Bone marrow (tissue), 2 donors: ENCODE results near the gene ADGRL3.
A peak's percentile ranks its signal among the peaks of the same experiment; 100 is the strongest.
"Not testable (repeated sequence)": the region's sequence is repeated elsewhere in the genome, so short reads cannot be mapped to it uniquely, and the experiment has no call there.

Source experiments
- DNase-seq, 2 donors: peaks; one replicate each; lab custom pipeline; 2025; lab: John Stamatoyannopoulos, UW

The ADGRL3 gene

GRCh38 chr4:61817071-61817470 lies 616.9 kb downstream of the ADGRL3 start:
- no peak for DNase-seq

- DNase-seq = no peak
Observed at GRCh38 chr4:61820136-61820535, 620.0 kb downstream of the ADGRL3 start.

GRCh38 chr4:61824454-61824853 lies 624.3 kb downstream of the ADGRL3 start:
- DNase-seq = no peak

- DNase-seq = no peak
Observed at GRCh38 chr4:61827907-61828391, 627.8 kb downstream of the ADGRL3 start.

- no peak for DNase-seq
Observed at GRCh38 chr4:61828960-61829359, 628.8 kb downstream of the ADGRL3 start.

GRCh38 chr4:61831987-61832386 lies 631.9 kb downstream of the ADGRL3 start:
- no peak for DNase-seq

GRCh38 chr4:61837395-61837794 lies 637.3 kb downstream of the ADGRL3 start:
- DNase-seq = no peak

- no peak for DNase-seq
Observed at GRCh38 chr4:61838072-61838471, 637.9 kb downstream of the ADGRL3 start.

- no peak for DNase-seq
Observed at GRCh38 chr4:61841714-61842113, 641.6 kb downstream of the ADGRL3 start.

- DNase-seq = no peak
Observed at GRCh38 chr4:61851126-61851525, 651.0 kb downstream of the ADGRL3 start.

- not testable (repeated sequence) for DNase-seq
Observed at GRCh38 chr4:61852105-61852504, 652.0 kb downstream of the ADGRL3 start.

GRCh38 chr4:61853041-61853440 lies 652.9 kb downstream of the ADGRL3 start:
- no peak for DNase-seq

GRCh38 chr4:61860376-61860775 lies 660.2 kb downstream of the ADGRL3 start:
- no peak for DNase-seq

- no peak for DNase-seq
Observed at GRCh38 chr4:61864286-61864685, 664.2 kb downstream of the ADGRL3 start.

GRCh38 chr4:61866378-61867030 lies 666.4 kb downstream of the ADGRL3 start:
- no peak for DNase-seq

- DNase-seq = no peak
Observed at GRCh38 chr4:61872983-61873382, 672.9 kb downstream of the ADGRL3 start.

GRCh38 chr4:61877266-61877665 lies 677.1 kb downstream of the ADGRL3 start:
- DNase-seq = no peak

- DNase-seq = peak in 1 of 2 donors; percentile 86
Observed at GRCh38 chr4:61877893-61878292, 677.8 kb downstream of the ADGRL3 start.

GRCh38 chr4:61882381-61882780 lies 682.3 kb downstream of the ADGRL3 start:
- DNase-seq = no peak

GRCh38 chr4:61886131-61886530 lies 686.0 kb downstream of the ADGRL3 start:
- DNase-seq = no peak

- no peak for DNase-seq
Observed at GRCh38 chr4:61889117-61889516, 689.0 kb downstream of the ADGRL3 start.

GRCh38 chr4:61890321-61890720 lies 690.2 kb downstream of the ADGRL3 start:
- DNase-seq = no peak

GRCh38 chr4:61891953-61892352 lies 691.8 kb downstream of the ADGRL3 start:
- DNase-seq = no peak

- DNase-seq = no peak
Observed at GRCh38 chr4:61896634-61897033, 696.5 kb downstream of the ADGRL3 start.
